ENCODE results near the gene PTK7. TPM values are rescaled to one million over a fixed set of nuclear protein-coding genes. Genes with fewer than 3 reads are reported as not detected.

PTK7 gene
- total and polyA plus RNA-seq, 4 donors, result 37.4 to 173 (median 84.2) TPM

- Histone ChIP-seq H3K36me3 (ENCODE audit: control insufficient read depth in 4 of 4, insufficient read depth in 4 of 4, low read length in 4 of 4) (peaks cover 12 to 28% (median 21%) of the 10 kb centered on the region in 4 donors), H3K9ac (ENCODE audit: insufficient read depth in 1 of 2, low read length in 2 of 2) (peak overlapping the region in 1 of 2 donors; percentile 86), H3K27ac (ENCODE audit: low read depth in 1 of 2, low read length in 1 of 2) (peak overlapping the region; percentile 97 to 99), H3K4me3 (no peak overlapping the region), H3K4me1 (ENCODE audit: control insufficient read depth in 5 of 5, insufficient read depth in 5 of 5, low read length in 5 of 5) (peaks cover 0 to 31% (median 14%) of the 10 kb centered on the region in 5 donors), H3K9me3 (ENCODE audit: control insufficient read depth in 4 of 4, insufficient read depth in 3 of 4, low read length in 3 of 4) (no peaks in the 10 kb centered on the region), H3K27me3 (ENCODE audit: control insufficient read depth in 3 of 3, insufficient read depth in 3 of 3, low read length in 2 of 3) (no peaks in the 10 kb centered on the region)
- no peak for TF ChIP-seq CTCF (IDR thresholded peaks at IDR 0.05; ENCODE audit: control extremely low read depth, extremely low read depth)
- 55 to 74% methylated on average over 11 of the region's 11 CpGs for WGBS, 2 donors
- DNase-seq (peak in 1 of 3 donors; percentile 38), ATAC-seq (ENCODE audit: insufficient read depth, low FRiP score) (no peak)
These were observed 97.6 kb downstream of the PTK7 start for GRCh38 chr6:43173591-43174262.

GRCh38 chr6:43174263-43175112, 98.4 kb downstream of the PTK7 start:
- ATAC-seq (ENCODE audit: insufficient read depth, low FRiP score), result peak; percentile 79

GRCh38 chr6:43175676-43176422, 99.7 kb downstream of the PTK7 start:
- WGBS, 2 donors, result 67 to 88% methylated on average over 11 of the region's 11 CpGs
- Histone ChIP-seq H3K4me3 (no peak overlapping the region), H3K27me3 (ENCODE audit: control insufficient read depth in 3 of 3, insufficient read depth in 3 of 3, low read length in 2 of 3) (no peaks in the 10 kb centered on the region), H3K36me3 (ENCODE audit: control insufficient read depth in 4 of 4, insufficient read depth in 4 of 4, low read length in 4 of 4) (peaks cover 20 to 34% (median 31%) of the 10 kb centered on the region in 4 donors), H3K4me1 (ENCODE audit: control insufficient read depth in 5 of 5, insufficient read depth in 5 of 5, low read length in 5 of 5) (peaks cover 0 to 25% (median 14%) of the 10 kb centered on the region in 5 donors), H3K9ac (ENCODE audit: insufficient read depth in 1 of 2, low read length in 2 of 2) (peak overlapping the region in 1 of 2 donors; percentile 75), H3K27ac (ENCODE audit: low read depth in 1 of 2, low read length in 1 of 2) (peak overlapping the region in 1 of 2 donors; percentile 43), H3K9me3 (ENCODE audit: control insufficient read depth in 4 of 4, insufficient read depth in 3 of 4, low read length in 3 of 4) (no peaks in the 10 kb centered on the region)
- no peak for ATAC-seq (ENCODE audit: insufficient read depth, low FRiP score)
- TF ChIP-seq CTCF (IDR thresholded peaks at IDR 0.05; ENCODE audit: control extremely low read depth, extremely low read depth), result no peak
- no peak for DNase-seq

More at GRCh38 chr6:43174263-43175112, 98.4 kb downstream of the PTK7 start:
- Histone ChIP-seq H3K9me3 (ENCODE audit: control insufficient read depth in 4 of 4, insufficient read depth in 3 of 4, low read length in 3 of 4) (no peaks in the 10 kb centered on the region), H3K36me3 (ENCODE audit: control insufficient read depth in 4 of 4, insufficient read depth in 4 of 4, low read length in 4 of 4) (peaks cover 20 to 34% (median 28%) of the 10 kb centered on the region in 4 donors), H3K4me1 (ENCODE audit: control insufficient read depth in 5 of 5, insufficient read depth in 5 of 5, low read length in 5 of 5) (peaks cover 0 to 31% (median 14%) of the 10 kb centered on the region in 5 donors), H3K27me3 (ENCODE audit: control insufficient read depth in 3 of 3, insufficient read depth in 3 of 3, low read length in 2 of 3) (no peaks in the 10 kb centered on the region), H3K4me3 (no peak overlapping the region), H3K9ac (ENCODE audit: insufficient read depth in 1 of 2, low read length in 2 of 2) (peak overlapping the region; percentile 8 to 86), H3K27ac (ENCODE audit: low read depth in 1 of 2, low read length in 1 of 2) (peak overlapping the region; percentile 97 to 99)
- TF ChIP-seq CTCF (IDR thresholded peaks at IDR 0.05; ENCODE audit: control extremely low read depth, extremely low read depth), result no peak
- WGBS, 2 donors, result 1 to 2% methylated on average over 29 to 32 of the region's 32 CpGs
- DNase-seq, result peak; percentile 98 to 99 (median 99)

Measured in lung (tissue), 12 donors.